ENCODE results near the gene SORCS3. TPM values are rescaled to one million over a fixed set of nuclear protein-coding genes. Genes with fewer than 3 reads are reported as not detected.

The SORCS3 gene
- polyA plus RNA-seq, 3 donors: not detected

- no peaks in the 10 kb centered on the region for H3K4me1 ChIP-seq (ENCODE audit: control insufficient read depth in 1 of 2, insufficient read depth in 2 of 2, low read length in 2 of 2)
- TF ChIP-seq CTCF (IDR thresholded peaks at IDR 0.05): no peak
- peaks cover 12 to 13% of the 10 kb centered on the region in 2 donors for H3K9me3 ChIP-seq (replicated peaks in 1 of 2; ENCODE audit: control insufficient read depth in 1 of 2, insufficient read depth in 1 of 2, low read length in 2 of 2)
- H3K9ac ChIP-seq (ENCODE audit: insufficient read depth, low read length, poor library complexity, severe bottlenecking): no peak overlapping the region
- Mint-ChIP-seq H3K4me3 (no peak overlapping the region), H3K27me3 (ENCODE audit: low read depth in 3 of 3) (no peaks in the 10 kb centered on the region), H3K9me3 (peaks cover 0 to 14% (median 7%) of the 10 kb centered on the region in 7 donors), H3K36me3 (no peaks in the 10 kb centered on the region), H3K4me1 (no peaks in the 10 kb centered on the region), H3K27ac (no peak overlapping the region)
- no peak for DNase-seq
- no peak overlapping the region for H3K4me2 ChIP-seq (replicated peaks; ENCODE audit: extremely low read depth, low read length, poor library complexity, severe bottlenecking)
- H4K20me1 ChIP-seq (ENCODE audit: insufficient read depth, low read length): no peaks in the 10 kb centered on the region
- H3K79me2 ChIP-seq (ENCODE audit: insufficient read depth, low read length): no peaks in the 10 kb centered on the region
- no peaks in the 10 kb centered on the region for H3K27me3 ChIP-seq (ENCODE audit: control insufficient read depth in 2 of 2, insufficient read depth in 2 of 2, low read length in 2 of 2)
- H3K27ac ChIP-seq (ENCODE audit: low read depth in 1 of 2, low read length in 2 of 2): no peak overlapping the region
- no peak overlapping the region for H3K4me3 ChIP-seq (replicated peaks in 1 of 3; ENCODE audit: low read depth in 2 of 3, low read length in 3 of 3)
- no peak overlapping the region for H2AFZ ChIP-seq (ENCODE audit: insufficient read depth, low read depth, low read length, poor library complexity, severe bottlenecking)
- intact Hi-C loops (cut with micrococcal nuclease): no loop called here
- WGBS (ENCODE audit: insufficient coverage): no CpG with 5 or more reads among the region's 3 CpGs
- H3K36me3 ChIP-seq (replicated peaks in 1 of 2; ENCODE audit: control insufficient read depth in 1 of 2, insufficient read depth in 2 of 2, low read length in 2 of 2): no peaks in the 10 kb centered on the region
Measured at GRCh38 chr10:105292236-105292635, 651.1 kb downstream of the SORCS3 start.
